Measurements from ENCODE around the gene HCN2.
"Not testable (repeated sequence)": the region's sequence is repeated elsewhere in the genome, so short reads cannot be mapped to it uniquely, and the experiment has no call there.

The HCN2 gene

GRCh38 chr19:607301-608154, 17.8 kb downstream of the HCN2 start:
- no peak for DNase-seq

- no peak for DNase-seq
Measured at GRCh38 chr19:608155-609003, 18.7 kb downstream of the HCN2 start.

- no peak for DNase-seq
Measured at GRCh38 chr19:609004-609346, 19.3 kb downstream of the HCN2 start.

- no peak for DNase-seq
Measured at GRCh38 chr19:610071-610800, 20.6 kb downstream of the HCN2 start.

GRCh38 chr19:610801-611480, 21.3 kb downstream of the HCN2 start:
- peak; percentile 87 for DNase-seq

- DNase-seq: no peak
Measured at GRCh38 chr19:611481-611868, 21.8 kb downstream of the HCN2 start.

- DNase-seq: no peak
Measured at GRCh38 chr19:612941-613340, 23.3 kb downstream of the HCN2 start.

GRCh38 chr19:613732-614567, 24.3 kb downstream of the HCN2 start:
- no peak for DNase-seq

- no peak for DNase-seq
Measured at GRCh38 chr19:615619-616018, 25.9 kb downstream of the HCN2 start.

GRCh38 chr19:616062-616700, 26.5 kb downstream of the HCN2 start:
- DNase-seq: no peak

- no peak for DNase-seq
Measured at GRCh38 chr19:616747-617526, 27.3 kb downstream of the HCN2 start.

- no peak for DNase-seq
Measured at GRCh38 chr19:617551-618246, 28.0 kb downstream of the HCN2 start.

- DNase-seq: no peak
Measured at GRCh38 chr19:618247-618619, 28.6 kb downstream of the HCN2 start.

GRCh38 chr19:618674-619285, 29.1 kb downstream of the HCN2 start:
- no peak for DNase-seq

- no peak for DNase-seq
Measured at GRCh38 chr19:619286-620002, 29.8 kb downstream of the HCN2 start.

- no peak for DNase-seq
Measured at GRCh38 chr19:620166-620862, 30.6 kb downstream of the HCN2 start.

- DNase-seq: not testable (repeated sequence)
Measured at GRCh38 chr19:621191-621590, 31.5 kb downstream of the HCN2 start.

GRCh38 chr19:621819-622218, 32.1 kb downstream of the HCN2 start:
- DNase-seq: no peak
